ENCODE measurements around the gene MSI2. TPM values are rescaled to one million over a fixed set of nuclear protein-coding genes. Genes with fewer than 3 reads are reported as not detected.

Gene MSI2
- total RNA-seq, 1 donor from 2014 or later = 75.5 TPM

DNA sequence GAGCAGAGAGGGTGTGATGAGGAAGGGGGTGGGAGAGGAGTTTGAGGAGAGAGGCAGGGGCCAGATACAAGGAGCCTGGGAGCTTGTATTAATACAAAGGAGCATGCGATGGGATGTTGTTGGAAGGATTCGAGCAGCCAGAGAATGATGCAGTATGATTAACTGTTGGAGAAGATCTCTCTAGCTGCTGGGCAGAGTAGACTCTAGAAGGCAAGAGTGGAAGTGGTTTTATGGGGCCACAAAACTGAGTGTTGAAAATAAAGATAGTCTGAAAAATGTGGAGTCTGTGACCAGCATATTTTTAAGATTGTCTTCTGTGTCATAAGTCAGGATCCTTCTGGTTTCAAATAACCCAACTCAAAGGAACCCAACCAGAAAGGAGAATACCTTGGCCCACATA is 98.3 kb downstream of the MSI2 start:
- peaks cover 6% of the 10 kb centered on the region for H3K36me3 Mint-ChIP-seq (ENCODE audit: unreplicated experiment)
- peaks cover 14% of the 10 kb centered on the region for H3K4me1 Mint-ChIP-seq (ENCODE audit: unreplicated experiment)
- no peaks in the 10 kb centered on the region for H3K27me3 Mint-ChIP-seq (ENCODE audit: unreplicated experiment)
- H3K9me3 Mint-ChIP-seq (ENCODE audit: unreplicated experiment) = no peaks in the 10 kb centered on the region
- H3K4me3 Mint-ChIP-seq (ENCODE audit: unreplicated experiment) = no peak overlapping the region
- TF ChIP-seq, protein P1, sequence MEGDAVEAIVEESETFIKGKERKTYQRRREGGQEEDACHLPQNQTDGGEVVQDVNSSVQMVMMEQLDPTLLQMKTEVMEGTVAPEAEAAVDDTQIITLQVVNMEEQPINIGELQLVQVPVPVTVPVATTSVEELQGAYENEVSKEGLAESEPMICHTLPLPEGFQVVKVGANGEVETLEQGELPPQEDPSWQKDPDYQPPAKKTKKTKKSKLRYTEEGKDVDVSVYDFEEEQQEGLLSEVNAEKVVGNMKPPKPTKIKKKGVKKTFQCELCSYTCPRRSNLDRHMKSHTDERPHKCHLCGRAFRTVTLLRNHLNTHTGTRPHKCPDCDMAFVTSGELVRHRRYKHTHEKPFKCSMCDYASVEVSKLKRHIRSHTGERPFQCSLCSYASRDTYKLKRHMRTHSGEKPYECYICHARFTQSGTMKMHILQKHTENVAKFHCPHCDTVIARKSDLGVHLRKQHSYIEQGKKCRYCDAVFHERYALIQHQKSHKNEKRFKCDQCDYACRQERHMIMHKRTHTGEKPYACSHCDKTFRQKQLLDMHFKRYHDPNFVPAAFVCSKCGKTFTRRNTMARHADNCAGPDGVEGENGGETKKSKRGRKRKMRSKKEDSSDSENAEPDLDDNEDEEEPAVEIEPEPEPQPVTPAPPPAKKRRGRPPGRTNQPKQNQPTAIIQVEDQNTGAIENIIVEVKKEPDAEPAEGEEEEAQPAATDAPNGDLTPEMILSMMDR (IDR thresholded peaks at IDR 0.05) = no peak
- H3K27ac Mint-ChIP-seq (ENCODE audit: unreplicated experiment) = no peak overlapping the region
- no peak for DNase-seq (ENCODE audit: extremely low spot score, unreplicated experiment)

DNA sequence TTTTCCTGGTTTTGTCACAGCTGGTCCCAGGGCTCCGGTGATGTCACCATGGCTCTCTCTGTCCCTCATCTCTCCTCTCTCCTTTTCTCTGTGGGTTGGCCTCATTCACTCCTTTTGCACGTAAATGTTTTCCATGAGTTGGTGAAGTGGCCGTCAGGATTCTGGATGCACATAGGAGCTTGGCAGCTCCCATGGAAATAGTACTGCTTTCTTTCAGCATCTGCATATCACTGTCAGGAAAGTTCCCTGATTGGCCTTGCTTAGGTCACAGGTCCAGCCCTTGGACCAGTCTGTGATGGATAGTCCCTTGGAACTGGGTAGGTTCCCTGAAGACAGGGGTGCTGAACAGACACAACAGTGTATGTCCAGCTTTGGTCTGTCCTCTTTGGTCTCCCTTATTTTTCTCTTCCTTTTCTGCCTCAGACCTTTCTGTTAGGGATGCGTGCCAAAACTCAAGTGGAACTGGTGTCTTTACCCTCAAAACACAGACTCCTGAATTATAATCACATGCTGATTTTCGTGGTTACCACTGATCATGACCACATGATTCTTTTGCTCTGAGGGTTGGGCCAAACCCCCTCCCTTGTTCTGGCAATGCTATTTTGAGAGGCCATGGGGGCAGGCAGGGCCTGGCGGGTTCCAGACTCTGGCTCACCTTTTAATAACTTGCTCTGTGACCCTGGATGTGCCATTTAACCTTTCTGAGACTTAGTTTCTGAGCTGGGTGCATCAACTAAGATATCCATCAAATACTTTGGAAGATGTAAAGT is 99.0 kb downstream of the MSI2 start:
- Mint-ChIP-seq H3K27ac (ENCODE audit: unreplicated experiment) (no peak overlapping the region), H3K36me3 (ENCODE audit: unreplicated experiment) (peaks cover 6% of the 10 kb centered on the region), H3K27me3 (ENCODE audit: unreplicated experiment) (no peaks in the 10 kb centered on the region), H3K9me3 (ENCODE audit: unreplicated experiment) (no peaks in the 10 kb centered on the region), H3K4me1 (ENCODE audit: unreplicated experiment) (peaks cover 11% of the 10 kb centered on the region), H3K4me3 (ENCODE audit: unreplicated experiment) (no peak overlapping the region)
- TF ChIP-seq, protein P1 (IDR thresholded peaks at IDR 0.05) = no peak
- no peak for DNase-seq (ENCODE audit: extremely low spot score, unreplicated experiment)

DNA sequence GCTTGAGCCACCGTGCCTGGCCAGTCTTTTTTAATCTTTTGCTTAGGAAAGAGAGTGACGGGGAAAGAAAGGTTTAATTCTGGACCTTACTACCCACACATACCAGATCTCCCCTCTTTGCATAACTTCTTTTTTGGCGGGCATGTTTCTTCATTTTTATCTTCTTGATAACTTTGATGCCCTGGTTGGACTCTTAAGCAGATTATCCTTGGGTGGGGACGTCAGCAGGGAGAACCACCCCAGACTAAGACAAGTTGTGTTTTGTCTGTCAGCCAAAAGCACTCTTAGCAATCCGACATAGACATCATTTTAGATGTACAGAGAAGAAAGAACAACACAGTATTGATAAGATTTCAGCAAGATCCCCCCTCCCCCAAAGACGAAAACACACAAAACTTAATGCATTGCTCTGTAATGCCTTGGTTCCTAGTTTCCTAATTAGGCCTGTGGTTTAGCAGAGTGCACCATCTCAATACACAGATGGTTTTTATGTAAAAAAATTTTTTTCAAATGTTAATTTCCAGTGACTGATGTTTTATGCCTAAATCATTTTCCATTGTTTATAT is 99.9 kb downstream of the MSI2 start:
- Mint-ChIP-seq H3K36me3 (ENCODE audit: unreplicated experiment) (peaks cover 6% of the 10 kb centered on the region), H3K27me3 (ENCODE audit: unreplicated experiment) (no peaks in the 10 kb centered on the region), H3K4me3 (ENCODE audit: unreplicated experiment) (no peak overlapping the region), H3K9me3 (ENCODE audit: unreplicated experiment) (no peaks in the 10 kb centered on the region), H3K27ac (ENCODE audit: unreplicated experiment) (no peak overlapping the region), H3K4me1 (ENCODE audit: unreplicated experiment) (peaks cover 11% of the 10 kb centered on the region)
- no peak for DNase-seq (ENCODE audit: extremely low spot score, unreplicated experiment)
- TF ChIP-seq, protein P1 (IDR thresholded peaks at IDR 0.05) = no peak

DNA sequence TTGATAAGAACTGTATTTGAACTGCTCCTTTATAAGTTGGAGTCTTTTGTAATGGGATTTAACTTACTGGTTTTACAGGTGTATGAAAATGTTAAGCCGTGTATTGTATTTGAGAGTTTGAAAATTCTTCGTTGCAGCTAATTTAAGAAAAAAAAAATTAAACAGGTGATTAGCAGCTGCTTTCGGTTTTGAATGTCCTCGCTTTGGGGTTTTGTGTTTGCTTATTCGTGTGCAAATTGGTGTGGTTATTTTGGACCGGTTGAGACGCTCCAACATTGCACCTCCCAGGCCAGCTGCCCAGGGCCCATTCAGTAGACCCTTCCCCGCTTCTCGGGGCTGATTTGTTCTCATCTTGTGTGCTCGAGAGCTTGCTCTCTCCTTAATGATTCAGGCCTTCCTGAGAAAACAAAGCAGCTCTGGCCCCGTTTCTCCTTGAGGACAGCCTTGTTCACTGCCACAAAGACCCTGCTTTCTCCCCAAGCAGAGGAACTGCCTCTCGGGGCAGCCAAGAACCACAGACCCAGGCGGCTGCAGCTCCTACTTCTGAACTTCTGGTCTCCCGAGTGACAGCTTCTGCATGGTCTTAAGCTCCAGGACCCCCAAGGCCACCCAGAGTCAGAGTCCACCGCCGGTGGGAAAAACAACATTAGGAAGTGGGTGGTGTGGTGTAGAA is 100.5 kb downstream of the MSI2 start:
- H3K4me1 Mint-ChIP-seq (ENCODE audit: unreplicated experiment) = peaks cover 11% of the 10 kb centered on the region
- no peak overlapping the region for H3K4me3 Mint-ChIP-seq (ENCODE audit: unreplicated experiment)
- no peaks in the 10 kb centered on the region for H3K9me3 Mint-ChIP-seq (ENCODE audit: unreplicated experiment)
- no peaks in the 10 kb centered on the region for H3K27me3 Mint-ChIP-seq (ENCODE audit: unreplicated experiment)
- DNase-seq (ENCODE audit: extremely low spot score, unreplicated experiment) = no peak
- H3K27ac Mint-ChIP-seq (ENCODE audit: unreplicated experiment) = no peak overlapping the region
- peaks cover 6% of the 10 kb centered on the region for H3K36me3 Mint-ChIP-seq (ENCODE audit: unreplicated experiment)
- TF ChIP-seq, protein P1 (IDR thresholded peaks at IDR 0.05) = no peak

DNA sequence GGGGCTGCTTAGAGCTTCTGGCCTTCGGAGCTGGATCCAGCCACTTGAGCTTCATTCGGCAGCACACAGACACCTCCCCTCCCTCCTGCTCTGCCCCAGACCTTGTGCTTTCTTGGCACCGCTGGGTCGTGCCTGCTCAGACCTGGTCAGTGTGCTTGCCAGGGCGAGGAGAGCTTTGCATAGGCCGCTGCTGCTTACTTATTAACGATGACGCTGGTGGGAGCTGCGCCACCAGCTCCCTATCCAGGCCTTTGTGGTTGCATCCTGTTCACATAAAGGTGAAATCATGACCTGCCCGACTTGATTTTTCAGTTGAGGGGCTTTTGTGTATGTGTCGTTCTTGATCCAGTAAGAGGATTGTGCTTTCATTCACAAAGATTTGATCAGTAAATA is 101.1 kb downstream of the MSI2 start:
- no peaks in the 10 kb centered on the region for H3K27me3 Mint-ChIP-seq (ENCODE audit: unreplicated experiment)
- H3K4me1 Mint-ChIP-seq (ENCODE audit: unreplicated experiment) = peaks cover 11% of the 10 kb centered on the region
- H3K36me3 Mint-ChIP-seq (ENCODE audit: unreplicated experiment) = peaks cover 6% of the 10 kb centered on the region
- H3K9me3 Mint-ChIP-seq (ENCODE audit: unreplicated experiment) = no peaks in the 10 kb centered on the region
- DNase-seq (ENCODE audit: extremely low spot score, unreplicated experiment) = no peak
- no peak overlapping the region for H3K27ac Mint-ChIP-seq (ENCODE audit: unreplicated experiment)
- TF ChIP-seq, protein P1 (IDR thresholded peaks at IDR 0.05) = no peak
- H3K4me3 Mint-ChIP-seq (ENCODE audit: unreplicated experiment) = no peak overlapping the region

Measured in osteocyte (in vitro differentiated cells).